ENCODE measurements around the gene WWOX.

The WWOX gene

DNA sequence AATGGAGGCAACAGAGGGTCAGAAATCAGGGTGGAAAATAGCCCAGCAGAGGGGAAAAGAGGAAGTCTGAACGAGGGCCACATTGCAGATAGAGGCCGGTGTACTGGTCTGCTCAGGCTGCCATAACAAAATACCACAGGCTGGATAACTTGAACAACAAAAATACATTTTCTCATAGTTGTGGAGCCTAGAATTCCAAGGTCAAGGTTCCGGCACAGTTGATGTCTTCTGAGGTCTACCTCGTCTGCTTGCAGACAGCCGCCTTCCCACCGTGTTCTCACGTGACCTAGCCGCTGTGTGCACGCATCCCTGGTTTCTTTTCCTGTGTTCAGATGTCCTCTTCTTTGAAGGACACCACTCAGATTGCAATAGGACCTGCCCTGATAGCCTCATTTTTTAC lies 249.4 kb downstream of the WWOX start:
- Histone ChIP-seq H3K4me3 (ENCODE audit: insufficient read length, low read depth) (no peak overlapping the region), H3K9me3 (ENCODE audit: insufficient read depth, low read length) (no peaks in the 10 kb centered on the region), H3K36me3 (ENCODE audit: insufficient read depth, insufficient read length, low read length) (no peaks in the 10 kb centered on the region), H3K9ac (ENCODE audit: insufficient read length, low read depth) (no peak overlapping the region), H3K27me3 (ENCODE audit: insufficient read depth, insufficient read length) (no peaks in the 10 kb centered on the region), H3K4me1 (ENCODE audit: insufficient read depth, insufficient read length) (no peaks in the 10 kb centered on the region)
- TF ChIP-seq YY1 (IDR thresholded peaks at IDR 0.05; ENCODE audit: insufficient read depth, insufficient read length) (no peak), ZNF274 (IDR thresholded peaks at IDR 0.05; ENCODE audit: low read depth, low read length) (no peak), SUZ12 (IDR thresholded peaks at IDR 0.05; ENCODE audit: extremely low read depth, insufficient read depth, insufficient read length) (no peak)
- no peak for DNase-seq (ENCODE audit: low read depth, low spot score)

DNA sequence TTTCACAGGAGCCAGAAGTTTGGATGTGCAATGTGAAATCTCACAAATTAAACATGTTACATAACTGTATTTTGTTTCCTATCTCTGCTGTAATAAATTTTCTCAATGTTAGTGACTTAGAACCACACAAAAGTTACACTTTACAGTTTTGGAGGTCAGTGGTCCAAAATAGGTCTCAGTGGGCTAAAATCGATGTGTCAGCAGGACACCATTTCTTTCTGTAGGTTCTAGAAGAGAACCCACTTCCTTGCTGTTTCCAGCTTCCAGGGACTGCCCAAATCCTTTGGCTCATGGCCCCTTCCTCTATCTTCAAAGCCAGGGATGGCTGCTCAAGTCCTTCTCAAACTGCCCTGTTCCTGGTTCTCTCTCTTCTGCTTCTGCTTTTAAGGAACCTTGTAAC lies 252.7 kb downstream of the WWOX start:
- H3K4me3 ChIP-seq (ENCODE audit: insufficient read length, low read depth) = no peak overlapping the region
- TF ChIP-seq SUZ12 (IDR thresholded peaks at IDR 0.05; ENCODE audit: extremely low read depth, insufficient read depth, insufficient read length) (no peak), YY1 (IDR thresholded peaks at IDR 0.05; ENCODE audit: insufficient read depth, insufficient read length) (no peak), ZNF274 (IDR thresholded peaks at IDR 0.05; ENCODE audit: low read depth, low read length) (no peak)
- H3K4me1 ChIP-seq (ENCODE audit: insufficient read depth, insufficient read length) = no peaks in the 10 kb centered on the region
- H3K36me3 ChIP-seq (ENCODE audit: insufficient read depth, insufficient read length, low read length) = no peaks in the 10 kb centered on the region
- no peaks in the 10 kb centered on the region for H3K27me3 ChIP-seq (ENCODE audit: insufficient read depth, insufficient read length)
- no peak for DNase-seq (ENCODE audit: low read depth, low spot score)
- no peaks in the 10 kb centered on the region for H3K9me3 ChIP-seq (ENCODE audit: insufficient read depth, low read length)
- H3K9ac ChIP-seq (ENCODE audit: insufficient read length, low read depth) = no peak overlapping the region

GRCh38 chr16:78353640-78354275 lies 254.3 kb downstream of the WWOX start:
- no peaks in the 10 kb centered on the region for H3K36me3 ChIP-seq (ENCODE audit: insufficient read depth, insufficient read length, low read length)
- H3K4me3 ChIP-seq (ENCODE audit: insufficient read length, low read depth) = no peak overlapping the region
- TF ChIP-seq ZNF274 (IDR thresholded peaks at IDR 0.05; ENCODE audit: low read depth, low read length) (no peak), SUZ12 (IDR thresholded peaks at IDR 0.05; ENCODE audit: extremely low read depth, insufficient read depth, insufficient read length) (no peak), YY1 (IDR thresholded peaks at IDR 0.05; ENCODE audit: insufficient read depth, insufficient read length) (no peak)
- DNase-seq (ENCODE audit: low read depth, low spot score) = no peak
- no peaks in the 10 kb centered on the region for H3K27me3 ChIP-seq (ENCODE audit: insufficient read depth, insufficient read length)
- no peaks in the 10 kb centered on the region for H3K9me3 ChIP-seq (ENCODE audit: insufficient read depth, low read length)
- no peak overlapping the region for H3K9ac ChIP-seq (ENCODE audit: insufficient read length, low read depth)
- H3K4me1 ChIP-seq (ENCODE audit: insufficient read depth, insufficient read length) = no peaks in the 10 kb centered on the region

GRCh38 chr16:78362524-78363135 lies 263.2 kb downstream of the WWOX start:
- Histone ChIP-seq H3K9me3 (ENCODE audit: insufficient read depth, low read length) (no peaks in the 10 kb centered on the region), H3K4me1 (ENCODE audit: insufficient read depth, insufficient read length) (no peaks in the 10 kb centered on the region), H3K9ac (ENCODE audit: insufficient read length, low read depth) (no peak overlapping the region), H3K4me3 (ENCODE audit: insufficient read length, low read depth) (no peak overlapping the region), H3K27me3 (ENCODE audit: insufficient read depth, insufficient read length) (no peaks in the 10 kb centered on the region), H3K36me3 (ENCODE audit: insufficient read depth, insufficient read length, low read length) (no peaks in the 10 kb centered on the region)
- DNase-seq (ENCODE audit: low read depth, low spot score) = no peak
- no peak for TF ChIP-seq SUZ12 (IDR thresholded peaks at IDR 0.05; ENCODE audit: extremely low read depth, insufficient read depth, insufficient read length)
- no peak for TF ChIP-seq YY1 (IDR thresholded peaks at IDR 0.05; ENCODE audit: insufficient read depth, insufficient read length)
- TF ChIP-seq ZNF274 (IDR thresholded peaks at IDR 0.05; ENCODE audit: low read depth, low read length) = no peak

- Histone ChIP-seq H3K9ac (ENCODE audit: insufficient read length, low read depth) (no peak overlapping the region), H3K4me3 (ENCODE audit: insufficient read length, low read depth) (no peak overlapping the region), H3K27me3 (ENCODE audit: insufficient read depth, insufficient read length) (no peaks in the 10 kb centered on the region), H3K36me3 (ENCODE audit: insufficient read depth, insufficient read length, low read length) (no peaks in the 10 kb centered on the region), H3K9me3 (ENCODE audit: insufficient read depth, low read length) (no peaks in the 10 kb centered on the region), H3K4me1 (ENCODE audit: insufficient read depth, insufficient read length) (no peaks in the 10 kb centered on the region)
- no peak for TF ChIP-seq SUZ12 (IDR thresholded peaks at IDR 0.05; ENCODE audit: extremely low read depth, insufficient read depth, insufficient read length)
- no peak for TF ChIP-seq ZNF274 (IDR thresholded peaks at IDR 0.05; ENCODE audit: low read depth, low read length)
- TF ChIP-seq YY1 (IDR thresholded peaks at IDR 0.05; ENCODE audit: insufficient read depth, insufficient read length) = no peak
- DNase-seq (ENCODE audit: low read depth, low spot score) = no peak
These were observed 264.5 kb downstream of the WWOX start for GRCh38 chr16:78363843-78364555.

GRCh38 chr16:78364556-78364880 lies 265.1 kb downstream of the WWOX start:
- no peaks in the 10 kb centered on the region for H3K27me3 ChIP-seq (ENCODE audit: insufficient read depth, insufficient read length)
- no peak overlapping the region for H3K4me3 ChIP-seq (ENCODE audit: insufficient read length, low read depth)
- TF ChIP-seq ZNF274 (IDR thresholded peaks at IDR 0.05; ENCODE audit: low read depth, low read length) (no peak), YY1 (IDR thresholded peaks at IDR 0.05; ENCODE audit: insufficient read depth, insufficient read length) (no peak), SUZ12 (IDR thresholded peaks at IDR 0.05; ENCODE audit: extremely low read depth, insufficient read depth, insufficient read length) (no peak)
- no peaks in the 10 kb centered on the region for H3K36me3 ChIP-seq (ENCODE audit: insufficient read depth, insufficient read length, low read length)
- H3K9me3 ChIP-seq (ENCODE audit: insufficient read depth, low read length) = no peaks in the 10 kb centered on the region
- no peak for DNase-seq (ENCODE audit: low read depth, low spot score)
- H3K4me1 ChIP-seq (ENCODE audit: insufficient read depth, insufficient read length) = no peaks in the 10 kb centered on the region
- H3K9ac ChIP-seq (ENCODE audit: insufficient read length, low read depth) = no peak overlapping the region

DNA sequence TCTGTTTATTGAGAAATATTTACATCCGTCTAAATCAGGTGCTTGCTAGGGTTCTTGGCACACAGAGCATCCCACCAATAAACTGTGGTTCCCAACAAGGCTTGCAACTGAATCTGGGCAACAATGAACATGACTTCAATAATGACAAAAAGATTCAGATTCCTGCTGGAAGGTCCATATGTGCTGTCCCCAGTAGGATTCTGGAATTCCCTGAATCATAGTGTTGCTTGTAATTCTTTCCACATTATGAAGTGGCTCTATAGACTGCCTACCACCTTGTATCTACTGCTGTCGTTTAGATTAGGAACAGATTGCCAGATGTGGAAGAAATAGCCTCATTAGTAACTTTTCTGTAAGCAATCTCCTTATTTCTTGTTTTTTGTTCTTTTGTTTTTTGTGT lies 265.9 kb downstream of the WWOX start:
- H3K4me3 ChIP-seq (ENCODE audit: insufficient read length, low read depth) = no peak overlapping the region
- no peaks in the 10 kb centered on the region for H3K9me3 ChIP-seq (ENCODE audit: insufficient read depth, low read length)
- no peak for DNase-seq (ENCODE audit: low read depth, low spot score)
- H3K4me1 ChIP-seq (ENCODE audit: insufficient read depth, insufficient read length) = no peaks in the 10 kb centered on the region
- no peak for TF ChIP-seq ZNF274 (IDR thresholded peaks at IDR 0.05; ENCODE audit: low read depth, low read length)
- no peak for TF ChIP-seq SUZ12 (IDR thresholded peaks at IDR 0.05; ENCODE audit: extremely low read depth, insufficient read depth, insufficient read length)
- no peak for TF ChIP-seq YY1 (IDR thresholded peaks at IDR 0.05; ENCODE audit: insufficient read depth, insufficient read length)
- H3K9ac ChIP-seq (ENCODE audit: insufficient read length, low read depth) = no peak overlapping the region
- no peaks in the 10 kb centered on the region for H3K36me3 ChIP-seq (ENCODE audit: insufficient read depth, insufficient read length, low read length)
- H3K27me3 ChIP-seq (ENCODE audit: insufficient read depth, insufficient read length) = no peaks in the 10 kb centered on the region

Data from NT2/D1 (cell line).